OCI-LY7 (cell line): ENCODE measurements around the gene CMPK1. TPM values are rescaled to one million over a fixed set of nuclear protein-coding genes. Genes with fewer than 3 reads are reported as not detected.

Experiments used
- BruUV-seq: library from RNA; stranded (reverse); fragments of 400-500 nt; replicated peaks from 2 replicates; lab custom pipeline; 2021; lab: Mats Ljungman, UMichigan
- CTCF ChIA-PET: fragments of 300-600 bp; sonication (Branson Sonifier 250); formaldehyde crosslinking; loops from one replicate; lab custom pipeline; 2022; ENCODE audit warnings: antibody characterized with exemption; ENCODE audit not compliant: unreplicated experiment; lab: Charles Lee
- POLR2A ChIA-PET: fragments of 300-600 bp; sonication (Branson Sonifier 250); formaldehyde crosslinking; loops from one replicate; lab custom pipeline; 2022; ENCODE audit warnings: antibody characterized with exemption; lab: Charles Lee
- DNase-seq: peaks from one replicate; pipeline ENCODE4 v3.0.0-alpha.2; 2015; ENCODE audit warnings: low spot score
- H2AFZ ChIP-seq: fragments of 200-600 bp; sonication (generic), shearing (Covaris generic); 2 replicates; pipeline ENCODE4 v1.6.1; 2014; ENCODE audit warnings: mild to moderate bottlenecking, antibody characterized with exemption, low read length, moderate library complexity
- H3K27ac ChIP-seq: fragments of 200-600 bp; sonication (generic); 2 replicates; pipeline ENCODE4 v1.5.1; 2014; ENCODE audit warnings: mixed run types, low read depth, mild to moderate bottlenecking, moderate library complexity, low read length, inconsistent platforms; ENCODE audit not compliant: poor library complexity, severe bottlenecking
- H3K36me3 ChIP-seq: fragments of 200-600 bp; sonication (generic); 2 replicates; pipeline ENCODE4 v1.6.1; 2014; ENCODE audit warnings: mild to moderate bottlenecking, antibody characterized with exemption, low read length, moderate library complexity, mixed read lengths; ENCODE audit not compliant: insufficient read depth
- H3K4me1 ChIP-seq: fragments of 200-600 bp; sonication (generic); 2 replicates; pipeline ENCODE4 v1.5.1; 2014; ENCODE audit warnings: mild to moderate bottlenecking, low read length; ENCODE audit not compliant: insufficient read depth, poor library complexity, severe bottlenecking
- H3K4me2 ChIP-seq: fragments of 200-600 bp; sonication (generic); 2 replicates; pipeline ENCODE4 v1.6.1; 2014; ENCODE audit warnings: mild to moderate bottlenecking, low read length
- H3K4me3 ChIP-seq: fragments of 200-600 bp; sonication (generic); 2 replicates; pipeline ENCODE4 v1.5.1; 2014; ENCODE audit warnings: mild to moderate bottlenecking, low read depth, low read length; ENCODE audit not compliant: poor library complexity, severe bottlenecking
- H3K79me2 ChIP-seq: fragments of 200-600 bp; sonication (generic); 2 replicates; pipeline ENCODE4 v1.6.1; 2016; ENCODE audit warnings: low read depth, mild to moderate bottlenecking, low read length, moderate library complexity, mixed read lengths; ENCODE audit not compliant: insufficient read depth
- H3K9me2 ChIP-seq: fragments of 200-600 bp; sonication (generic); 2 replicates; pipeline ENCODE4 v1.6.1; 2016; ENCODE audit warnings: mild to moderate bottlenecking, low read length, mixed read lengths; ENCODE audit not compliant: insufficient read depth
- H3K9me3 ChIP-seq: fragments of 200-600 bp; sonication (generic); 2 replicates; pipeline ENCODE4 v1.6.1; 2014; ENCODE audit warnings: mild to moderate bottlenecking, mixed run types, low read length, mixed read lengths
- H4K20me1 ChIP-seq: fragments of 200-600 bp; sonication (generic); 2 replicates; pipeline ENCODE4 v1.6.1; 2014; ENCODE audit warnings: mild to moderate bottlenecking, antibody characterized with exemption, low read length, moderate library complexity, mixed read lengths; ENCODE audit not compliant: insufficient read depth
- CTCF ChIP-seq: fragments of 200-600 bp; sonication (generic); conservative IDR thresholded peaks from 2 replicates; pipeline ENCODE4 v1.5.1; 2014; ENCODE audit warnings: mild to moderate bottlenecking, antibody characterized with exemption, low read length, moderate library complexity, mixed read lengths
- EZH2phosphoT487 ChIP-seq: fragments of 200-600 bp; sonication (generic); IDR thresholded peaks from 2 replicates; pipeline ENCODE4 v1.6.1; 2018; ENCODE audit warnings: low read depth, borderline replicate concordance, mild to moderate bottlenecking, mixed run types, antibody characterized with exemption, low read length, moderate library complexity, mixed read lengths
- intact Hi-C: fragments of 100-400 bp; cut with micrococcal nuclease; formaldehyde crosslinking; loops from one replicate; pipeline ENCODE4 v1.10.0; 2022; ENCODE audit not compliant: unreplicated experiment
- total RNA-seq, 2 experiments: library from RNA; depleted of rRNA in 1 of 2; stranded (reverse); fragments of >200 nt in 1 of 2; shearing (Covaris generic) in 1 of 2; gene quantifications; 2 replicates each; pipeline ENCODE4 v1.2.3, GENCODE V29; 2014 to 2022

CMPK1 gene
- total RNA-seq, 2 experiments from 2014 or later = 59.2 to 85.8 TPM

GRCh38 chr1:47386268-47386667 is 52.7 kb downstream of the CMPK1 start:
- Histone ChIP-seq H3K36me3 (peaks cover 14% of the 10 kb centered on the region; the same call in 1 of the 2 replicates), H4K20me1 (no peaks in the 10 kb centered on the region), H3K9me2 (no peaks in the 10 kb centered on the region), H2AFZ (no peak overlapping the region), H3K79me2 (no peaks in the 10 kb centered on the region), H3K4me1 (peaks cover 8% of the 10 kb centered on the region), H3K9me3 (no peaks in the 10 kb centered on the region), H3K27ac (no peak overlapping the region), H3K4me2 (no peak overlapping the region), H3K4me3 (no peak overlapping the region)
- no peak for TF ChIP-seq CTCF
- no peak for TF ChIP-seq EZH2phosphoT487
- ChIA-PET CTCF (interaction anchor here (0.6 to 1.3 kb wide), 3 partner anchors 11 to 437 kb away, joined by 3 to 4 read pairs (median 3); no protein-coding TSS in a partner anchor), POLR2A (interaction anchor here (0.9 to 1.3 kb wide), 3 partner anchors 9 to 51 kb away, joined by 3 read pairs; partner anchors contain the start of gene FOXD2)
- intact Hi-C loops = loop anchor here (5.0 kb wide), 1 partner anchor 326 kb away; no protein-coding TSS in a partner anchor
- BruUV-seq = no TSS peak
- no peak for DNase-seq

GRCh38 chr1:47388030-47388890 is 54.7 kb downstream of the CMPK1 start:
- Histone ChIP-seq H3K4me1 (peaks cover 10% of the 10 kb centered on the region), H3K9me2 (no peaks in the 10 kb centered on the region), H3K9me3 (no peaks in the 10 kb centered on the region), H3K79me2 (no peaks in the 10 kb centered on the region), H3K4me3 (no peak overlapping the region), H3K4me2 (no peak overlapping the region), H2AFZ (no peak overlapping the region), H4K20me1 (no peaks in the 10 kb centered on the region), H3K27ac (no peak overlapping the region), H3K36me3 (peaks cover 3% of the 10 kb centered on the region; the same call in 1 of the 2 replicates)
- no peak for DNase-seq
- CTCF ChIA-PET = interaction anchor here (0.7 to 2.2 kb wide), 3 partner anchors 10 to 338 kb away, joined by 3 to 8 read pairs (median 4); partner anchors contain the start of gene FOXD2
- POLR2A ChIA-PET = interaction anchor here (0.6 to 2.3 kb wide), 3 partner anchors 50 to 312 kb away, joined by 5 to 7 read pairs (median 5); partner anchors contain the start of genes FOXD2 and STIL
- TF ChIP-seq CTCF = no peak
- no peak for TF ChIP-seq EZH2phosphoT487
- intact Hi-C loops = loop anchor here (1.0 to 5.0 kb wide), 3 partner anchors 36 to 339 kb away; no protein-coding TSS in a partner anchor
- no TSS peak for BruUV-seq
